ENCODE data around the gene GPR155.

DNA sequence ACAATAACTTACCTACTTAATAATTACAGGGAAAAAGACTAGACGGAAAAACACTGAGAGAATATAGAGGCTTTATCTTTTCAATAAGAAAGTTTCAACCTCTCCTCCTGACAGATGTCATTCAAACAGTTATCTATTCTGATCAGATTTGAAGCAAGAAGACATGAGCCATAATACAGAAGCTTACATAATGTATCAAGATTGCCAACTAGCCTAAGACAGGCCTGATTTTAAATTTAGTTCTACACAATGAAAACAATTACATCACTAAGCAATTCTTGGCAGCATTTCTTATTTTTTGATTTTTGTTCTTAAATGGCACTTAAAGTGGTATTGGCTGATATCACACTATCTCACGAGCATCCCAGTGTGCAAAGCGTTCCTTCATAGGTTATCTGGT is 41.6 kb downstream of the GPR155 start:
- TF ChIP-seq, protein P1, sequence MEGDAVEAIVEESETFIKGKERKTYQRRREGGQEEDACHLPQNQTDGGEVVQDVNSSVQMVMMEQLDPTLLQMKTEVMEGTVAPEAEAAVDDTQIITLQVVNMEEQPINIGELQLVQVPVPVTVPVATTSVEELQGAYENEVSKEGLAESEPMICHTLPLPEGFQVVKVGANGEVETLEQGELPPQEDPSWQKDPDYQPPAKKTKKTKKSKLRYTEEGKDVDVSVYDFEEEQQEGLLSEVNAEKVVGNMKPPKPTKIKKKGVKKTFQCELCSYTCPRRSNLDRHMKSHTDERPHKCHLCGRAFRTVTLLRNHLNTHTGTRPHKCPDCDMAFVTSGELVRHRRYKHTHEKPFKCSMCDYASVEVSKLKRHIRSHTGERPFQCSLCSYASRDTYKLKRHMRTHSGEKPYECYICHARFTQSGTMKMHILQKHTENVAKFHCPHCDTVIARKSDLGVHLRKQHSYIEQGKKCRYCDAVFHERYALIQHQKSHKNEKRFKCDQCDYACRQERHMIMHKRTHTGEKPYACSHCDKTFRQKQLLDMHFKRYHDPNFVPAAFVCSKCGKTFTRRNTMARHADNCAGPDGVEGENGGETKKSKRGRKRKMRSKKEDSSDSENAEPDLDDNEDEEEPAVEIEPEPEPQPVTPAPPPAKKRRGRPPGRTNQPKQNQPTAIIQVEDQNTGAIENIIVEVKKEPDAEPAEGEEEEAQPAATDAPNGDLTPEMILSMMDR (IDR thresholded peaks at IDR 0.05) = no peak
- no peak for TF ChIP-seq EZH2 (IDR thresholded peaks at IDR 0.05; ENCODE audit: borderline replicate concordance, insufficient read depth, low read depth, low read length, poor library complexity, severe bottlenecking)

Data from B cell (primary cell).